HepG2 (cell line): ENCODE data around the gene MRPL14. TPM values are rescaled to one million over a fixed set of nuclear protein-coding genes. Genes with fewer than 3 reads are reported as not detected.

Experiments used
- ATAD3A ChIP-seq: sonication (generic); formaldehyde crosslinking; IDR thresholded peaks from 2 replicates; pipeline ENCODE4 v1.4.0; 2020; ENCODE audit warnings: missing genetic modification reagents
- E2F2 ChIP-seq: sonication (generic); formaldehyde crosslinking; IDR thresholded peaks from 2 replicates; pipeline ENCODE4 v1.4.0; 2020; ENCODE audit warnings: missing genetic modification reagents, borderline replicate concordance
- HOXA5 ChIP-seq: sonication (generic); formaldehyde crosslinking; IDR thresholded peaks from 2 replicates; pipeline ENCODE4 v1.4.0; 2020; ENCODE audit warnings: missing genetic modification reagents
- KLF15 ChIP-seq: sonication (generic); formaldehyde crosslinking; IDR thresholded peaks from 2 replicates; pipeline ENCODE4 v1.8.1; 2023; ENCODE audit warnings: borderline replicate concordance, mild to moderate bottlenecking, inconsistent platforms, missing genetic modification reagents, mixed read lengths
- KLF16 ChIP-seq, 2 experiments: sonication (generic) in 1 of 2; formaldehyde crosslinking in 1 of 2; IDR thresholded peaks; 2 replicates each; pipeline versions ENCODE4 v1.6.1 to v1.8.0; 2016 to 2023; ENCODE audit warnings: missing genetic modification reagents in 2 of 2, missing compliant biosample characterization in 1 of 2
- MED13 ChIP-seq: sonication (generic); formaldehyde crosslinking; IDR thresholded peaks from 2 replicates; pipeline ENCODE4 v1.5.0; 2020; ENCODE audit warnings: missing genetic modification reagents
- MEIS2 ChIP-seq: sonication (generic); formaldehyde crosslinking; IDR thresholded peaks from 2 replicates; pipeline ENCODE4 v1.9.0; 2021; ENCODE audit warnings: mild to moderate bottlenecking, missing genetic modification reagents
- MNT ChIP-seq: fragments of 450-650 bp; IDR thresholded peaks from 2 replicates; pipeline ENCODE4 v1.6.1; 2016
- RBM39 ChIP-seq: fragments of 200-400 bp; formaldehyde crosslinking; IDR thresholded peaks from one replicate; pipeline ENCODE4 v1.6.1; 2018; ENCODE audit warnings: antibody characterized with exemption, mild to moderate bottlenecking, low read depth, low read length; ENCODE audit not compliant: poor library complexity, severe bottlenecking
- SALL1 ChIP-seq: sonication (generic); formaldehyde crosslinking; IDR thresholded peaks from 2 replicates; pipeline ENCODE4 v1.8.0; 2022; ENCODE audit warnings: mild to moderate bottlenecking, missing genetic modification reagents
- TCF12 ChIP-seq, 2 experiments: fragments of 450-650 bp in 1 of 2; sonication (generic) in 1 of 2; formaldehyde crosslinking in 1 of 2; IDR thresholded peaks; 2 replicates each; pipeline versions ENCODE4 v1.6.1 to v1.8.0; 2017 to 2022; ENCODE audit warnings: antibody characterized with exemption in 1 of 2, mild to moderate bottlenecking in 1 of 2, missing genetic modification reagents in 1 of 2, moderate library complexity in 1 of 2
- THAP11 ChIP-seq: IDR thresholded peaks from 2 replicates; pipeline ENCODE4 v1.6.1; 2016; ENCODE audit warnings: missing biosample characterization, missing genetic modification reagents
- ZBTB43 ChIP-seq: sonication (generic); formaldehyde crosslinking; conservative IDR thresholded peaks from 2 replicates; pipeline ENCODE4 v1.4.0; 2020; ENCODE audit warnings: missing genetic modification reagents
- ZEB1 ChIP-seq: IDR thresholded peaks from 2 replicates; pipeline ENCODE4 v1.6.1; 2012; ENCODE audit warnings: mild to moderate bottlenecking, low read depth, inconsistent platforms; ENCODE audit not compliant: insufficient replicate concordance
- ZFP36L1 ChIP-seq: sonication (generic); formaldehyde crosslinking; IDR thresholded peaks from 2 replicates; pipeline ENCODE4 v1.8.0; 2022; ENCODE audit warnings: mild to moderate bottlenecking, missing genetic modification reagents, moderate library complexity
- ZNF205 ChIP-seq: IDR thresholded peaks from 2 replicates; pipeline ENCODE4 v1.6.1; 2018; ENCODE audit warnings: missing biosample characterization, missing genetic modification reagents
- ZNF234 ChIP-seq: sonication (generic); formaldehyde crosslinking; conservative IDR thresholded peaks from 2 replicates; pipeline ENCODE4 v1.5.1; 2020; ENCODE audit warnings: mild to moderate bottlenecking, missing genetic modification reagents
- ZNF256 ChIP-seq: sonication (generic); formaldehyde crosslinking; conservative IDR thresholded peaks from 2 replicates; pipeline ENCODE4 v1.4.0; 2020; ENCODE audit warnings: missing genetic modification reagents
- ZNF556 ChIP-seq: sonication (generic); formaldehyde crosslinking; IDR thresholded peaks from 2 replicates; pipeline ENCODE4 v1.4.0; 2020; ENCODE audit warnings: mild to moderate bottlenecking, missing genetic modification reagents, borderline replicate concordance
- ZNF737 ChIP-seq: sonication (generic); formaldehyde crosslinking; IDR thresholded peaks from 2 replicates; pipeline ENCODE4 v1.5.0; 2020; ENCODE audit warnings: missing genetic modification reagents, mild to moderate bottlenecking, borderline replicate concordance
- ZNF777 ChIP-seq: sonication (generic); formaldehyde crosslinking; IDR thresholded peaks from 2 replicates; pipeline ENCODE4 v1.4.0; 2020; ENCODE audit warnings: missing genetic modification reagents
- ZSCAN22 ChIP-seq: sonication (generic); formaldehyde crosslinking; IDR thresholded peaks from 2 replicates; pipeline ENCODE4 v1.4.0; 2020; ENCODE audit warnings: mild to moderate bottlenecking, missing genetic modification reagents
- polyA plus RNA-seq, 8 experiments: library from polyadenylated mRNA; depleted of rRNA in 3 of 8; stranded (reverse) in 7 of 8; unstranded in 1 of 8; fragments of >200 nt; fragmentation: Illumina TruSeq in 4 of 8; extraction: Trizol in 4 of 8; gene quantifications; 2 replicates each; pipeline versions ENCODE4 v1.2.1 to v1.2.3, GENCODE V29; 2011 to 2016; ENCODE audit warnings: low read depth in 4 of 8, missing spikeins in 1 of 8, mixed read lengths in 1 of 8; ENCODE audit not compliant: insufficient read depth in 1 of 8
- total RNA-seq, 5 experiments: library from RNA; depleted of rRNA; stranded (reverse); fragments of >200 nt; fragmentation: Illumina TruSeq; extraction: Trizol; gene quantifications; 2 replicates each; pipeline ENCODE4 v1.2.3, GENCODE V29; 2016; ENCODE audit warnings: low read depth in 1 of 5
- TF ChIP-seq, protein P1 (sequence below): sonication (generic); formaldehyde crosslinking; IDR thresholded peaks from 2 replicates; pipeline ENCODE4 v1.9.0; 2021; ENCODE audit warnings: missing genetic modification reagents, mild to moderate bottlenecking, borderline replicate concordance

Gene MRPL14
- total and polyA plus RNA-seq, 2 of the 13 experiments (the other 11 are each of a cell fraction or from before 2014, with no cell fraction given): 157 to 178 TPM

GRCh38 chr6:44064089-44064947 lies 62.9 kb downstream of the MRPL14 start (continued):
- TF ChIP-seq, protein P1, sequence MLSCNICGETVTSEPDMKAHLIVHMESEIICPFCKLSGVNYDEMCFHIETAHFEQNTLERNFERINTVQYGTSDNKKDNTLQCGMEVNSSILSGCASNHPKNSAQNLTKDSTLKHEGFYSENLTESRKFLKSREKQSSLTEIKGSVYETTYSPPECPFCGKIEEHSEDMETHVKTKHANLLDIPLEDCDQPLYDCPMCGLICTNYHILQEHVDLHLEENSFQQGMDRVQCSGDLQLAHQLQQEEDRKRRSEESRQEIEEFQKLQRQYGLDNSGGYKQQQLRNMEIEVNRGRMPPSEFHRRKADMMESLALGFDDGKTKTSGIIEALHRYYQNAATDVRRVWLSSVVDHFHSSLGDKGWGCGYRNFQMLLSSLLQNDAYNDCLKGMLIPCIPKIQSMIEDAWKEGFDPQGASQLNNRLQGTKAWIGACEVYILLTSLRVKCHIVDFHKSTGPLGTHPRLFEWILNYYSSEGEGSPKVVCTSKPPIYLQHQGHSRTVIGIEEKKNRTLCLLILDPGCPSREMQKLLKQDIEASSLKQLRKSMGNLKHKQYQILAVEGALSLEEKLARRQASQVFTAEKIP (CRISPR knock-in tag): no peak
- no peak for TF ChIP-seq ZBTB43 (CRISPR knock-in tag)
- TF ChIP-seq TCF12 (IDR thresholded peaks at IDR 0.05): no peak
- TF ChIP-seq TCF12 (CRISPR knock-in tag; IDR thresholded peaks at IDR 0.05): no peak
- TF ChIP-seq MEIS2: no peak
- TF ChIP-seq KLF15: no peak
- TF ChIP-seq MNT: no peak
- TF ChIP-seq ZNF256 (CRISPR knock-in tag): no peak
- no peak for TF ChIP-seq ZNF234 (CRISPR knock-in tag)
- TF ChIP-seq ZNF205 (CRISPR knock-in tag): 0 out of 2 replicates have a peak, but pooled peaks have one; percentile 22
- TF ChIP-seq KLF16 (CRISPR knock-in tag; IDR thresholded peaks at IDR 0.05): no peak
- no peak for TF ChIP-seq ATAD3A (CRISPR knock-in tag)
- peak; percentile 44; the same call in 1 of the 2 replicates for TF ChIP-seq ZFP36L1 (CRISPR knock-in tag)
- no peak for TF ChIP-seq ZNF777
- peak; percentile 61 for TF ChIP-seq SALL1 (CRISPR knock-in tag)
- TF ChIP-seq HOXA5 (CRISPR knock-in tag): no peak
- no peak for TF ChIP-seq ZSCAN22 (CRISPR knock-in tag)
- TF ChIP-seq RBM39: no peak
- no peak for TF ChIP-seq ZNF737 (CRISPR knock-in tag)
- no peak for TF ChIP-seq ZEB1
- TF ChIP-seq THAP11 (CRISPR knock-in tag): no peak
- no peak for TF ChIP-seq ZNF556 (CRISPR knock-in tag)
- no peak for TF ChIP-seq MED13 (CRISPR knock-in tag)
- TF ChIP-seq E2F2 (CRISPR knock-in tag): no peak
